ENCODE data around the gene TBC1D14. TPM values are rescaled to one million over a fixed set of nuclear protein-coding genes. Genes with fewer than 3 reads are reported as not detected.

The TBC1D14 gene
- total RNA-seq, 1 experiment from 2014 or later = 54.0 TPM

DNA sequence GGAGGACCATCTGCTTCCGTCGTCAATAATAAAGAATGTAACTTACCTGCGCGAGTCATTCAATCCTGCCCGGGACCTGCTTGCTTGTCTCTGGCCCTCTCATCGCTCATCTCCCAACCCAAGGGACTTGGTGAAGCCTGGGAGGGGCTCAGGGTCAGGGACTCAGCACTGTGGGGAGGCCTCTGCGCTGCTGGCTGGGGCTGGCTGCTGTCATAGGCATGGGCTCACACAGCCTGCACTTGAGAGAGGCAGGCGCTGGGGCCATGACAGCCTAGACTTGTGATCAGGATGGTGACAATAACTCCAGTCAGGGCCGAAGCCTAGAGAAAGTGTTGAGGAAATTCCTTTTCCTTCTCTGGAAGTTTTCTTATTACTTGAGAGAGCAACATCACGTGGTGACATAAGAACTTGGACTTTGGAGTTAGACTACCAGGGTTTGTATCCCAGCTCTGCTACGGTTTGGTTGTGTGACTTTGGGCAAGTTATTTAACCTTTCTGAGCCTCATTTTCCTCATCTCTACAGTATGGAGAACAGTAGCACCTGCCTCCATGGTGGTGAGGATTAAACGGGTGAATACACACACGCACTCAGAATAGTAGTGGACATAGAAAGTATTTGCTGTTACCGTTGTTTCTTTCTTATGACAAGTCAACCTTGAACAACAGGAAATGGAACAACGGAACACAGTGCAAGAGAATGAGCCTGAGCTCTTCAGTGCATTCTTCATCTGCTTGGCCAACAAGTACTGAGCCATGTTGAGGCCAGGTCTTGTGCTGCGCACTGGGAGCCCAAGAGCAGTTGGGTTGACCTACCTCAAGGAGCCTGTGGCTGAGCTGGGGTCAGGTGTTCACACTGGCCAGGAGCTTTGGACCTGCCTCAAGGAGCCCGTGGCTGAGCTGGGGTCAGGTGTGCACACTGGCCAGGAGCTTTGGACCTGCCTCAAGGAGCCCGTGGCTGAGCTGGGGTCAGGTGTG, 60.5 kb downstream of the TBC1D14 start:
- peaks cover 18% of the 10 kb centered on the region for H3K4me1 ChIP-seq
- no peaks in the 10 kb centered on the region; the same call in 1 of the 2 replicates for H3K36me3 ChIP-seq (ENCODE audit: control insufficient read depth, insufficient read depth, low read length)
- H3K4me1 Mint-ChIP-seq (ENCODE audit: low read depth, unreplicated experiment) = peaks cover 21% of the 10 kb centered on the region
- H3K4me3 ChIP-seq (ENCODE audit: low read depth, low read length) = no peak overlapping the region
- H3K27me3 ChIP-seq (replicated peaks; ENCODE audit: control insufficient read depth, insufficient read depth, low read length) = no peaks in the 10 kb centered on the region
- intact Hi-C loops (cut with micrococcal nuclease; ENCODE audit: unreplicated experiment) = loop anchor here (5.0 kb wide), 1 partner anchor 53 kb away; no protein-coding TSS in a partner anchor
- peaks cover 38% of the 10 kb centered on the region for H3K36me3 Mint-ChIP-seq (ENCODE audit: insufficient read depth, unreplicated experiment)
- POLR2A ChIA-PET = no interaction called here
- no peaks in the 10 kb centered on the region for H3K9me3 ChIP-seq
- TF ChIP-seq, protein P1, sequence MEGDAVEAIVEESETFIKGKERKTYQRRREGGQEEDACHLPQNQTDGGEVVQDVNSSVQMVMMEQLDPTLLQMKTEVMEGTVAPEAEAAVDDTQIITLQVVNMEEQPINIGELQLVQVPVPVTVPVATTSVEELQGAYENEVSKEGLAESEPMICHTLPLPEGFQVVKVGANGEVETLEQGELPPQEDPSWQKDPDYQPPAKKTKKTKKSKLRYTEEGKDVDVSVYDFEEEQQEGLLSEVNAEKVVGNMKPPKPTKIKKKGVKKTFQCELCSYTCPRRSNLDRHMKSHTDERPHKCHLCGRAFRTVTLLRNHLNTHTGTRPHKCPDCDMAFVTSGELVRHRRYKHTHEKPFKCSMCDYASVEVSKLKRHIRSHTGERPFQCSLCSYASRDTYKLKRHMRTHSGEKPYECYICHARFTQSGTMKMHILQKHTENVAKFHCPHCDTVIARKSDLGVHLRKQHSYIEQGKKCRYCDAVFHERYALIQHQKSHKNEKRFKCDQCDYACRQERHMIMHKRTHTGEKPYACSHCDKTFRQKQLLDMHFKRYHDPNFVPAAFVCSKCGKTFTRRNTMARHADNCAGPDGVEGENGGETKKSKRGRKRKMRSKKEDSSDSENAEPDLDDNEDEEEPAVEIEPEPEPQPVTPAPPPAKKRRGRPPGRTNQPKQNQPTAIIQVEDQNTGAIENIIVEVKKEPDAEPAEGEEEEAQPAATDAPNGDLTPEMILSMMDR (IDR thresholded peaks at IDR 0.05; ENCODE audit: insufficient read depth in 1 of 2, low read depth in 1 of 2, low read length in 1 of 2, severe bottlenecking in 1 of 2, unreplicated experiment in 1 of 2) = no peak
- H3K4me3 Mint-ChIP-seq (ENCODE audit: unreplicated experiment) = no peak overlapping the region
- no TSS peak for BruUV-seq (replicated peaks)
- no peak overlapping the region for H3K27ac Mint-ChIP-seq (ENCODE audit: unreplicated experiment)
- CTCF ChIA-PET = no interaction called here
- no peaks in the 10 kb centered on the region for H3K27me3 Mint-ChIP-seq (ENCODE audit: insufficient read depth, unreplicated experiment)
- DNase-seq = no peak
- H3K9me3 Mint-ChIP-seq (ENCODE audit: unreplicated experiment) = no peaks in the 10 kb centered on the region

GRCh38 chr4:6971536-6972374, 62.1 kb downstream of the TBC1D14 start:
- no peaks in the 10 kb centered on the region for H3K9me3 ChIP-seq
- Mint-ChIP-seq H3K27me3 (ENCODE audit: insufficient read depth, unreplicated experiment) (no peaks in the 10 kb centered on the region), H3K36me3 (ENCODE audit: insufficient read depth, unreplicated experiment) (peaks cover 50% of the 10 kb centered on the region), H3K27ac (ENCODE audit: unreplicated experiment) (no peak overlapping the region), H3K4me3 (ENCODE audit: unreplicated experiment) (no peak overlapping the region), H3K9me3 (ENCODE audit: unreplicated experiment) (no peaks in the 10 kb centered on the region), H3K4me1 (ENCODE audit: low read depth, unreplicated experiment) (peaks cover 15% of the 10 kb centered on the region)
- no peaks in the 10 kb centered on the region; the same call in 1 of the 2 replicates for H3K36me3 ChIP-seq (ENCODE audit: control insufficient read depth, insufficient read depth, low read length)
- H3K4me3 ChIP-seq (ENCODE audit: low read depth, low read length) = no peak overlapping the region
- no peaks in the 10 kb centered on the region for H3K27me3 ChIP-seq (replicated peaks; ENCODE audit: control insufficient read depth, insufficient read depth, low read length)
- no peak for DNase-seq
- POLR2A ChIA-PET = no interaction called here
- intact Hi-C loops (cut with micrococcal nuclease; ENCODE audit: unreplicated experiment) = loop anchor here (5.0 kb wide), 1 partner anchor 54 kb away; no protein-coding TSS in a partner anchor
- H3K4me1 ChIP-seq = peaks cover 18% of the 10 kb centered on the region
- CTCF ChIA-PET = no interaction called here
- TF ChIP-seq, protein P1 (IDR thresholded peaks at IDR 0.05; ENCODE audit: insufficient read depth in 1 of 2, low read depth in 1 of 2, low read length in 1 of 2, severe bottlenecking in 1 of 2, unreplicated experiment in 1 of 2) = no peak
- BruUV-seq (replicated peaks) = no TSS peak

DNA sequence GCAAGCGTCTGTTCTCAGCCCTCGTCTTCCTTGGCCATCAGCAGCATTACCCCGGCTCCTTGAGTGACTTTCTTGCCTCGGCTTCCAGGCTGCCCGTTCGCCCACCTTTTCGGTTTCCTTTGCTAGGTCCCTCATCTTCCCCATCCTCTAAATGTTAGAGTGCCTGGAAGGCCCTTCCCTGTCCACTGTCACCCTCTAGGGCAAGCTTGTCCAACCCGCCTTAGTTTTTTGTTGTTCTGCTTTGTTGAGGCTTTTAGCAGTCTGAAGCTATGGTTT, 62.7 kb downstream of the TBC1D14 start:
- H3K9me3 Mint-ChIP-seq (ENCODE audit: unreplicated experiment) = no peaks in the 10 kb centered on the region
- H3K27me3 Mint-ChIP-seq (ENCODE audit: insufficient read depth, unreplicated experiment) = no peaks in the 10 kb centered on the region
- H3K4me1 ChIP-seq = peaks cover 18% of the 10 kb centered on the region
- TF ChIP-seq, protein P1 (IDR thresholded peaks at IDR 0.05; ENCODE audit: insufficient read depth in 1 of 2, low read depth in 1 of 2, low read length in 1 of 2, severe bottlenecking in 1 of 2, unreplicated experiment in 1 of 2) = no peak
- peak overlapping the region; percentile 56 for H3K27ac Mint-ChIP-seq (ENCODE audit: unreplicated experiment)
- no peaks in the 10 kb centered on the region for H3K9me3 ChIP-seq
- CTCF ChIA-PET = no interaction called here
- no peak overlapping the region for H3K4me3 Mint-ChIP-seq (ENCODE audit: unreplicated experiment)
- BruUV-seq (replicated peaks) = no TSS peak
- peaks cover 15% of the 10 kb centered on the region for H3K4me1 Mint-ChIP-seq (ENCODE audit: low read depth, unreplicated experiment)
- H3K27me3 ChIP-seq (replicated peaks; ENCODE audit: control insufficient read depth, insufficient read depth, low read length) = no peaks in the 10 kb centered on the region
- POLR2A ChIA-PET = no interaction called here
- intact Hi-C loops (cut with micrococcal nuclease; ENCODE audit: unreplicated experiment) = loop anchor here (5.0 kb wide), 1 partner anchor 55 kb away; no protein-coding TSS in a partner anchor
- no peak overlapping the region for H3K4me3 ChIP-seq (ENCODE audit: low read depth, low read length)
- peaks cover 50% of the 10 kb centered on the region for H3K36me3 Mint-ChIP-seq (ENCODE audit: insufficient read depth, unreplicated experiment)
- no peaks in the 10 kb centered on the region; the same call in 1 of the 2 replicates for H3K36me3 ChIP-seq (ENCODE audit: control insufficient read depth, insufficient read depth, low read length)
- no peak for DNase-seq
